Sciatic nerve (tissue), 2 donors: ENCODE measurements around the gene IRF6. TPM values are rescaled to one million over a fixed set of nuclear protein-coding genes. Genes with fewer than 3 reads are reported as not detected.
"Not testable (repeated sequence)": the region's sequence is repeated elsewhere in the genome, so short reads cannot be mapped to it uniquely, and the experiment has no call there.

Source experiments
- ATAC-seq: fragments of 200-7000 bp; cut with Tn5 transposase; one replicate; pipeline ENCODE4 v1.9.1; 2020; ENCODE audit warnings: mild to moderate bottlenecking, moderate library complexity
- DNase-seq: peaks from one replicate; pipeline ENCODE4 v3.0.0-alpha.2; 2020; ENCODE audit warnings: low spot score
- intact Hi-C: fragments of 100-400 bp; cut with DNase I; formaldehyde crosslinking; loops from one replicate; pipeline ENCODE4 v1.14.2; 2022
- total RNA-seq: library from RNA; stranded (reverse); fragmentation: NEBNext Ultra II Directional; extraction: Animal tissue kit (Norgen Biotek cat#: 25700); gene quantifications from one replicate; pipeline ENCODE4 v1.2.1, GENCODE V29; 2021
- donor health status: DM: no; HTN: no; CAD: no.
- donor health status: DM: no; HTN: no; CAD: no.

IRF6 gene
- total RNA-seq, 1 donor from 2014 or later: 1.8 TPM

DNA sequence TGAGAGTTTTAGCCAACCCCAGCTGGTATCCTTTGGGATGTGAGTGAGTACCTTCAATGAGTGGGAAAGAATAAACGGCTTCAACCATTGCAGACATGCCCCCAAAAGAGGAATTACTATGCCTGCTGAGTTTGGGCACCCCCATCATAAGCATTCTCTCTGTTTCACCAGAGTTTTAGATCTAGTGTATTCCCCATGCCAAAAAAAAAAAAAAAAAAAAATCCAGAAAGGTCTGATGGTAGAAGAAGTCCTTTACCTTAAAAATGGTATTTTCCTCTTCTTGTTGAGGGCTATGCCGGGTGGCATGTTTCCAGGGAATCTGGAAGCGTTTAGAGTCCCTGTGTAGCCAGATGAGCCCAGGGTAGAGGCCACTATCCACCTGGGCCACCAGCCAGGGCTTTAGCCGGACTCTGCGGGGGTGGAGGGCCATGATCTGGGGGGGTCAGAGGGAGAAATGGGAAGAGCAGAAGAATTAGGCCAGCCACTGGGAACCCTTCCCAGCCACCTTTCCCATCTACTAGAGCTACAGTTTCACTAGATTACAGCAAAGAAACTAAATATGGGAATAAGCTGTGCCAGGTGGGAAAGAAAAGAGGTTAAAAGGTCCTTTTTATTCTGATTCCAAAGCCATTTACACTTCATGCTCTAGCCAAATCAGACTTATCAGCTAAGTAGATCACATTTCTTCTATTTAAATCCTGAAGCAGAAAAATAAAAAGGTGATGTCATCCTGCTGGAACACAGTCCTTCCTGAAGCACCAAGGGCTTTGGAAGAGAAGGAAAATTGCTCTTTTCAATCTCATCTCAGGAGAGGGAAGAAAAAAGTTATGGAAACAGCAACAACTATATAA lies 4.7 kb downstream of the IRF6 start:
- intact Hi-C loops: no loop called here
- DNase-seq (peak; percentile 82), ATAC-seq (peak; percentile 94)

DNA sequence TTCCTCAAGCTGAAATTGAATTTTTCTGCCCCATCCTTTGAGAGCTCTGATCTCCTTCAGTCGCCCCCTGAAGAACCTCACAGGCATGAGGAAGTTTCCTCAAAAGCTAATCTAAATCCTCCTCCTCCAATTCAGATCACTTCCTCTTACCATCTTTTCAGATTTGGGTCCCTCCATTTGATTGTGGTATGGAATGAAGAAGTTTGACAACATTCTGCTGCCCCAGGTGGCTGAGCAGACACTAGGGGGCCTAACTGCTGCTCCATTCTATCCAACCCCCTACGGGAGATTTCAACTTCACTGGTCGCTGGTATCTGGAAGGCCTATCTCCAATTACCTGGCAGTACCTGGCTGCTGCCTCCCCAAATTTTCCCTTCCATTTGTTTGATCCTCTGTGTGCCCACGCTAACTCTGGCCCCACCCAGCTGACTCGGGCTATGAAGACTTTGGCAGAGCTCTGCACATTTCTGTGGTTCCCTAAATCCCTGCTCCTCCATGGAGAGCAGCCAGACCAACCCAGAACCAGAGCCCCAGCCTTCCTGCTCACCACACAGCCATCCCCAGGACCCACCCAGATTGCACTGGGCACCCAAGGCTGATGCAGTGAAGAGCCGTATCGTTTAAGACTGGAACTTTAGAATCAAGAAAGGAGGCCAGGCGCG lies 7.8 kb downstream of the IRF6 start:
- no peak for ATAC-seq
- intact Hi-C loops: no loop called here
- no peak for DNase-seq

DNA sequence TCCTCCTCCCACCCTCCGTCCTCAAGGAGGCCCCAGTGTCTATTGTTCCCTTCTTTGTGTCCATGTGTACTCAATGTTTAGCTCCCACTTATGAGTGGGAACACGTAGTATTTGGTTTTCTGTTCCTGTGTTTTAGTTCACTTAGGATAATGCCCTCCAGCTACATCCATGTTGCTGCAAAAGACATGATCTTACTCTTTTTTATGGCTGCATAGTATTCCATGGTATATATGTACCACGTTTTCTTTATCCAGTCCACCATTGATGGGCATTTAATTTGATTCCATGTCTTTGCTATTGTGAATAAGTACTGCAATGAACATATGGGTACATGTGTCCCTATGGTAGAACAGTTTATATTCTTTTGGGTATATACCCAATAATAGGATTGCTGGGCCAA lies 12.2 kb downstream of the IRF6 start:
- ATAC-seq, intact Hi-C loops, DNase-seq: not testable (repeated sequence)

DNA sequence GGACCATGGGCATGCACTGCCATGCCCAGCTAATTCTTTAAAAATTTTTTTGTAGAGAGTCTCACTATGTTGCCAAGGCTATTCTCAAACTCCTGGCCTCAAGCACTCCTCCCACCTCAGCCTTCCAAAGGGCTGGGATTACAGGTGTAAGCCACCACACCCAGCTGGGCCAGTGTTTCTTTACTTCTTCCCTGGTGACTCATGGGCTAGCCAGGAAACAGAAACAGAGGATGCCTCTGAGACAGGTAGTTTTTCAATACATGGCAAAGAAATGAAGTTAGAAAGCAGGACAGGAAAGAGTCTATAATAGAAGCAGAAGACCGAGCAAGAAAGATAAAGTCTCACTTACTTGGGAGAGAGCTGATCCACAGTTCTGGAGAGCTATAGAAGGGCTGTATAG lies 14.0 kb downstream of the IRF6 start:
- intact Hi-C loops: no loop called here
- DNase-seq (no peak), ATAC-seq (no peak)

DNA sequence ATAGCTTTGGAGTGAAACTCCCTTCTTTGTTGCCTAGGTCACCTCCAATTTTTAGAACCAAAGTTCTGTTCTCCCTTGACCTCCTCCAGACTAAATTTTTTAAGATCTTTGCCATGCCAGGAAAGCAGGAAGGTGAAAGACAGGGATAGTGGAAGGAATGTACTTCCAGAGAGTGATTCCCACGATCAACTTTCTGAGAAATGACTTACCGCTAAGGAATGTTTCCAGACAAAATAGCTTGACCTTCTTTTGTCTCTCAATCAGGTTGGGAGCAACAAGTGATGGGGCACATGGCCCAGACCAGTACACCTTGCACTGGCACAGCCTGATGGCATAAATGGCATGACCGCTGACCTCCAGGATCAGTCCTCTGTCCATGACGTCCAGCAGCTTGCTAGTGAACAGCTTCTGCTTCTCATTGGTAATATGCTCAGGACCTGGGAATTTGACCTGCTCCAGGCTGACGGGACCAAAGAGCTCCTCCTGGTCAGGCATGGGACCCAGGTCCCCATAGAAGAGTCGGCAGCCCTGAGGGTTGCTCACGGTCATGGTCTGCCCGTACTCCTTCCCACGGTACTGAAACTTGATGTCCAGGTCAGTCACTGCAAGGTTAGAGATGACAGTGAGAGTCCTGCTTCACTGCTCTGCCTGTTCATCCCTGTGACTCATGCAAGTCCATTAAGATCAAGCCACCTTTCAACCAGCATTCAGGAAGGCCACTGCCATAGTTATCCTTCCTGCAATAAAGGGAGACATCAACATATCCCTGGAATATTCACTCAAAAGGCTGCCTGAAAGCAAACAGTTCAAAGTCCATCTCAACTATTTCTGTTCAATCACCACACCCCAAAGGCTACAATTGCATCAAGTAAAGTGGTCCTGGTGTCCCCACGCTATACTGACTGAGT lies 15.4 kb downstream of the IRF6 start:
- DNase-seq: no peak
- intact Hi-C loops: no loop called here
- no peak for ATAC-seq

DNA sequence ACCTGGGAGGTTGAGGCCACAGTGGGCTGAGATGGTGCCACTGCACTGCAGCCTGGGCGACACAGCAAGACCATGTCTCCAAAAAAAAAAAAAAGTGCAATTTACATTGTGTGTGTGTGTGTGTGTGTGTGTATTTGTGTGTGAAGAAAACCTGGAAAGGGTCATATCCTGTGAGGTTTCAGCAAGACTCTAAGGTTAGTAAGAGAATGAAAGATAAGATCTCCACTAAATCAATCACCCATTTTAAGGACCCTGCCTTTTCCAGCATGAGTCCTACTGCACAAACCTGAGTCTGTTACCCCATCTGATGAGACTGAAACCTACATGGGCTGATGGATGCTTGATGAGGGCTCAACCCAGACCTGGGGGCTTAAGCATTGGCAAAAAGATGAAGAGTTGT lies 16.7 kb downstream of the IRF6 start:
- intact Hi-C loops: no loop called here
- ATAC-seq (no peak), DNase-seq (no peak)

DNA sequence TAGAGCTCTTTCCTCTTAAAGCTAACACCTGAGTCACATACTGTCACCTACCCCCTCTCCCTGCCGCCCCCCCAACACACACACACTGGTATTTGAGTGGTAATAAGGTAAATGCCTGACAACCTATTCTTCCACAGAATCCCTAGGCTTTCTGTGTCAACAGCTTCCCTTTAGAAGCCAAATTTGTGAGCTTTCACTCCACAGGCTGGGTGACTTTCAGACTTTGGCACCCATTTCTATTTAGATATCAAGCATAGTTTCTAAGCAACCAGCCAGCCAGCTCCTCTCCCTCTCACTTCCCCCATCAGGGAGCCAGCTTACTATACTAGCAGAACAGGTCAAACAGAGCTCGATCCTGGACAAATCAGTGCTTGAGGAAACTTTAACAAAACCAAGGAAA lies 18.4 kb downstream of the IRF6 start:
- no peak for DNase-seq

DNA sequence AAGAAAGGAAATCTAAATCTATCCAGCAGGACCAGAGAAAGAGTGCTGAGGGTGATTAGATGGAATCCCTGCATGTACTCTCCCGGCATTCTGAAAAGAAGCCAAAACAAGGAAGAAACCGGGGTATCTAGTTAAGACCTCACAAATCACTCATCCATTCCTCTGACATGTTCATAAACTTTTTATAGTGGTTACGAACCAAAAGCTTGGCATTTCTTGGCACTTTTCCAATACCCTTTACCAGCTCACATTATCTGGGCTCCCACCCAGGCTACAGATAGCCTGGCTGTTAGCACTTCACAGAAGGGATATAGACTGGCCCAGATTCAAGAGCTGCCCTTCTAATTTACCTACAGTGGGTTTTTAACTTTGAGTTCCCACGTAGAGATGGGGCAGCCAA lies 19.8 kb downstream of the IRF6 start:
- intact Hi-C loops: no loop called here
- DNase-seq (no peak), ATAC-seq (no peak)

More for the DNA sequence above, 18.4 kb downstream of the IRF6 start:
- intact Hi-C loops: no loop called here
- no peak for ATAC-seq

DNA sequence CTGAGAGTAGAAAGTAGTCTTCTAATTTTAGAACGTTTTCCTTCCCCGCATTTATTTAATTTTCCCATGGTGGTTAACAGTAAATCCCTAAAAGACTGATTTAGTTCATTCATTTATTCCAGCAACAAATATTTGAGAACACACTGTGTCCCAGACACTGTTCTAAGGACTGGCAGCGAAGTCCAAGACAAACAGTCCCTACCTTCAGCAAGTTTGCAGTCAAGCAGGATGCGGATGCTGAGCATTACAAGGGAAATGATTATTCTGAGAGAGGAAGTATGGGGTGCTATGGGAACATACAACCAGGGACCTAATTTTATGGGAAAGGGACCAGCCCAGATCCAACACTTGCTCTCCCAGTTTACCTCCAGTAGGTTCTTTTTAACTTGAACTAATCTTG lies 20.4 kb downstream of the IRF6 start:
- intact Hi-C loops: no loop called here
- DNase-seq: no peak
- no peak for ATAC-seq

DNA sequence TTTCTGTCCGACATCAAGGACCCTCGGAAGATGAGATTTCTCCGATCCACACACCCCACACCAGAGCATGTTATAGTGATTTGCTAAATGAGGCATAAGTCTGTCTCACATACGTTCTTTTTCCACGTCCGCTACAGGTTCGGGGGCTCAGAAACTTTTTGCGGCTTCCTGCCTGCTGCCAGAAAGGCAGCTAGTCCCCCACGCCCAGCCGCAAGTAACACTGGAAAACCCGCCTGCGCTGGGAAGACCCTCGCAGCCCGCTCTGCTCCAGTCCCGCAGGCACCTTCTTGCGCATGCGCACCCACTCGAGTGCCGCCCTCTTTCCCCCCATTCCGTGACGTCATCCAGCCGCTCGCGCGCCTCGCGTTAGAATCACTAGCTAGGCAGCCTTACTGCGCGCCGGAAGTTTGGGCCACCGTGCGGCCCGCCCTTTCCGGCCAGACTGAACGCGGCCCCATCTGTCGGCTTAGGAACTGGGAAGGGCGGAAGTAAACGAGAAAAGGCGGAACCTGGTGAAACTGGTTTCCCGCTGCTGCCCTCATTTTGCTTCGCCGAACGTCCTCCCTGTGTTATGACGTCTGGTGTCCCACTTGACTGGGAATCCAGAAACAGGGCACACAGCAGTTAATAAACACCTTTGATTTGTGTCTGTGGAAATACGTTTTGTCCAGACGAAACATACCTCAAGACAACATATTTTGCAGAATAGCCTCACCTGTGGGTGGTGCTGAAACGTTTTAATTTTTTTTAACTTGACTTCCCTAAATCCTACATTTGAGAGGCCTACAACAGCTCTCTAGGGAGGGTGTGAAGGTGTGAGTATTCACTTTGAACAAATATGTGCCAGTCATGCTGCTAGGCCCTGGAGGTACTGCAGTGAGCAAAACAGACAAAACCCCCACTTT lies 21.4 kb downstream of the IRF6 start, which contains the start of gene C1orf74:
TSS of gene C1orf74 (minus strand) at position 295 of the 905 bp plus-strand sequence. CDS start 925 bp downstream, outside the sequence.
- peak; percentile 100 for ATAC-seq
- intact Hi-C loops: no loop called here
- DNase-seq: peak; percentile 100

DNA sequence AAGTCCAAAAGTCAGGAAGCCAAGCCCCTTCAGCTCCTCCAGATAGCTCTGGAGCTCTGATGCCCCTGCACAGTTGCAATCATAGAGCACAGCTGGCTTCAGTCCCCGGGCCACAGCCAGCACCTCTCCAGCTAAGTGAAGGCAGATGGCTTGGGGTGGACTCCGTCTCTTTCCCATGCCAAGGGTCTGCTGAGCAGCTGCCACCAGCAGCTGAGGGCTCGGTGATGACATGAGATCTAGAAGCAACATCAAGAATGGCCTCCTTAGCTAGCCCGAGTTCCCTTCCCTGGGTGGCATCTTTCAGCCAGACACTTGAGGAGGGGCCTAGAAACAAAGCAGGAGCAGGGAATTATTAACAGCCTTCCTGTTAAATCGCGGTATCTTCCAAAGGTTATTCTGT lies 22.6 kb downstream of the IRF6 start:
- intact Hi-C loops: no loop called here
- DNase-seq: no peak
- ATAC-seq: no peak

DNA sequence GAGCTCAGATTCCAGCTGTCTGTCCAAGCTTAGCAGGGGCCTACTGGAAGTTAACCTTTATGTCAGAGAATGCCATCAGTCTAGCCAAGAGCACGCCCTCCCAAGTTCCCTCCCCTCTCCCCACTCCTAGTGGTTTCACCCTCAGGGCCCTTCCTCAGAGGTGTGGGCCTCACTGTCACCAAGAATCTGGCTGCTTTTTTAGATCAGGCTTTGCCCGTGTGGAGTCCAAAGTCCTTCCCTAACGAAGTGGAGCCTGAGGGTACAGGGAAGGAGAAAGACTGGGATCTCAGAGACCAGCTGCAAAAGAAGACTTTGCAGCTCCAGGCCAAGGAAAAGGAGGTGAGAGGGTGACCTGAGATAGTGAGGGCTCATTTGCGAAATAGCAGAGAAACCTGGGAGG lies 25.7 kb downstream of the IRF6 start:
- DNase-seq (no peak), ATAC-seq (no peak)
- intact Hi-C loops: no loop called here

DNA sequence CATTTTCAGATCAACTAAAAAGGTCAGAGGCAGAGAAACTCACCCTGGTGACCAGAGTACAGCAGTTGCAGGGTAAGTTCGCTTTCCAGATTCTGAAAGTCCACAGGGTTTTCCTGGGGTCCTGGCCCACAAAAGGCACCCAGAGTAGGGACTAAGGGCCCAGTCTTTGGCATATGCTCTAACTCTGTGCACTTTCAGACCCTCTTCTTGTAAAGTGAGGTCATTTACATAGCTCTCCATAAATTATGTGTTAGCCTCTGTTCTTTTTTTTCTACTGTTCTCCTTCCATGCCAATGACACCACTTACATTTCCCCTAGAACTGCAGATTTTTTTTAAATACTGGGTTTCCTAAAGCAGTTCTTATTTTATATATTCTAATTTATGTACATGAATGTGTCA lies 27.8 kb downstream of the IRF6 start:
- no peak for ATAC-seq

DNA sequence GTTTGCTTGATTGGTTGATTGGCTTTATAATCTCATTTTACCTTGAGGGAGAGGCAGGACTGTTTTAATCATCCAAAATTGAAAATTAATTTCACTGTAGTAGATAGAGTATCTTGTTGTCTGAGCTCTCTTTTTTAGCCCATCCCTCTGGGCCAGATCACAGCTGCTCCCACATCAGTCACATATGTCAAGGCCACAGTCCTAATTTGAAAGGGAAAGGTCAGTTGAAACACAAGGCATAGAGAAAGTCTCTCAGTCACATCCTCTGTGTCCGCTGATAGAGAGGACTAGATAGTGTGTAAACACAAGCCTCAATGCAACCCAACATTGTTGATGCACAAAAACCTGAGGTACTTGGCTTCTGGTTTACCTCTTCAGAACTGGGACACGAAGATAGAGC lies 28.4 kb downstream of the IRF6 start:
- intact Hi-C loops: loop anchor here (1.0 kb wide), 1 partner anchor 23 kb away; no protein-coding TSS in a partner anchor
- ATAC-seq (no peak), DNase-seq (no peak)

More for the DNA sequence above, 27.8 kb downstream of the IRF6 start:
- intact Hi-C loops: no loop called here
- no peak for DNase-seq

DNA sequence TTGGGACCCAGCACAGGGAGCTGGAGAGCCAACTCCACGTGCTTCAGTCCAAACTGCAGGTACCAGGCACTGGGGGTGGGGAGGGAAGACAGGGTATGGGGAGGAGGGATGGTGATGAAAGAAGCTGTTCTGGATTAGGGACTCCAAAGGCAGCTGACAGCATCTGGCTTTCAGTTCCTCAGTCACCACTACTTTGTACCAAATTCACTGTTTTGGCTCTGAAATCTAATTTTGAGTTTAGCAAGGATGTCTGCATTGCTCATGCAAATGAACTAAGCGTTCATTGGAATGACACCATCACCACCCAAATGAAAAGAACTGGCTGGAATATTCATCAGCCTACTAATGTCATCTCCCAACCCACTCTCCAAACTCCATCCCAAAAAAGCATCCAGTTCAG lies 30.3 kb downstream of the IRF6 start:
- ATAC-seq (no peak), DNase-seq (no peak)
- intact Hi-C loops: no loop called here

DNA sequence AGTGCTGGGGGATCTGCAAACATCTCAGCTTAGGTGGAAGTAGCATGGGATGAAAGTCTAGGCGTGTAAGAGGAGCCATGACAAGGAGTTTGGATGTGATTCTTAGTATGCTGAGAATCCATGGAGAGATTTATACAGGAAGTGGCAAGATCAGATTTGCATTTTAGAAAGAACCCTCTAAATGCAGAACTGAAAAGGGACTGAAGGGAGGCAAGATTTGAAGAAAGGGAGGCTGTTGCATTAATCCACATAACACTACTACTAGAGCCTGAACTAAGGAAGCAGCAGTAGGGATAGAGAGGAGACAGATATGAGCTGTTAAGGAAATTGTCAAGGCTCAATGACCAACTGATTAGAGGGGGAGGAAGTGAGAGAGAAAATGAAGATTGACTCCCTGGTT lies 31.4 kb downstream of the IRF6 start:
- intact Hi-C loops: no loop called here
- DNase-seq: no peak
- no peak for ATAC-seq

DNA sequence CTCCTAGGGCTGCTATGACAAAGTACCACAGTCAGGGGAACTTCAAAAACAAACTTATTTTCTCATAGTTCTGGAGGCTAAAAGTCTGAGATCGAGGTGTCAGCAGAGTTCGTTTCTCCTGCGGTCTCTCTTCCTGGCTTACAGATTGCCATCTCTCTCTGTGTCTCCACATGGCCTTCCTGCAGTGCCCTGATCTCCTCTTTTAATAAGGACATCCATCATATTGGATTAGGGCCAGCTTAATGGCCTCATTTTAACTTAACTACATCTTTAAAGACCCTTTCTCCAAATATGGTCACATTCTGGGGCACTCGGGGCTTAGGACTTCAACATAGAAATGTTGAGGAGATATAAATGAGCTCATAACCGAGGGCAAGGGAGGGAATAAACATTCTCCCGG lies 33.8 kb downstream of the IRF6 start:
- intact Hi-C loops: no loop called here
- no peak for DNase-seq
- ATAC-seq: no peak

DNA sequence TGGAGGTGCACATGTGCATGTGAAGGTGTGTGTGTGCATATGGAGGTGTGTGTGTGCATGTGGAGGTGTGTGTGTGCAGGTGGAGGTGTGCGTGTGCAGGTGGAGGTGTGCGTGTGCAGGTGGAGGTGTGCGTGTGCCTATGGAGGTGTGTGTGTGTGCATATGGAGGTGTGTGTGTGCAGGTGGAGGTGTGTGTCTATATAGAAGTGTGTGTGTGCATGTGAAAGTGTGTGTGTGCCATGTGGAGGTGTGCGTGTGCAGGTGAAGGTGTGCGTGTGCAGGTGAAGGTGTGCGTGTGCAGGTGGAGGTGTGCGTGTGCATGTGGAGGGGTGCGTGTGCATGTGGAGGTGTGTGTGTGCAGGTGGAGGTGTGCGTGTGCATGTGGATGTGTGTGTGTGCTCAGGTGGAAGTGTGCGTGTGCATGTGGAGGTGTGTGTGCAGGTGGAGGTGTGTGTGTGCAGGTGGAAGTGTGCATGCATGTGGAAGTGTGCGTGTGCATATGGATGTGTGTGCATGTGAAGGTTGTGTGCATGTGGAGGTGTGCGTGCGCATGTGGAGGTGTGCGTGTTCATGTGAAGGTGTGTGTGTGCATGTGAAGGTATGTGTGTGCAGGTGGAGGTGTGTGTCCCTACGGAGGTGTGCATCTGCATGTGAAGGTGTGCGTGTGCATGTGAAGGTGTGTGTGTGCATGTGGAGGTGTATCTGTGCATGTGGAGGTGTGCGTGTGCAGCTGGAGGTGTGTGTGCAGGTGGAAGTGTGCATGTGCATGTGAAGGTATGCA lies 35.1 kb downstream of the IRF6 start:
- no peak for DNase-seq
- intact Hi-C loops: no loop called here
- ATAC-seq: no peak
